Activated naive CD8-positive, alpha-beta T cell (primary cell): Measurements from ENCODE around the gene TMEM51.

Source experiments
- H3K27ac Mint-ChIP-seq: one replicate; pipeline ENCODE4 v1.8.0; 2021; ENCODE audit warnings: mixed read lengths
- H3K27me3 Mint-ChIP-seq: one replicate; pipeline ENCODE4 v1.8.0; 2021; ENCODE audit warnings: mixed read lengths
- H3K36me3 Mint-ChIP-seq: one replicate; pipeline ENCODE4 v1.8.0; 2021; ENCODE audit warnings: mixed read lengths
- H3K4me1 Mint-ChIP-seq: one replicate; pipeline ENCODE4 v1.8.0; 2021; ENCODE audit warnings: low read depth, mixed read lengths
- H3K4me3 Mint-ChIP-seq: one replicate; pipeline ENCODE4 v1.8.0; 2021; ENCODE audit warnings: mild to moderate bottlenecking, mixed read lengths
- H3K9me3 Mint-ChIP-seq: one replicate; pipeline ENCODE4 v1.8.0; 2021; ENCODE audit warnings: low read depth, mixed read lengths

TMEM51 gene

DNA sequence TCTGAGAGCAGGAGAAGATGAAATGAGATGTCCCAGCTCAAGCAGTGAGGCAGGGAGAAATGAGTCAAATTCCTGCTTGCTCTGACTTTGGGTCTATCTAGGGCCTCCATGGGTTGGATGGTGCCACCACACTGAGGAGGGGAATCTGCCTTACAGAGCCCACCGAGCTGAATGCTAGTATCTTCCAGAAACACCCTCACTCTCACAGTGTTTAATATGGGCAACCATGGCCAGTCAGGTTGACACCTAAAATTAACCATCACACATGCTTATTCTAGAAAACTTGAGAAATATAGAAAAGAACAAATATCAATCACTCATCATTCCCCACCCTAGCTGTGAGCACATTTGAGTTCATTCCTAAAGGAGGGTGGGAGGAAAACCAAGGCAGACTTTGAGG is 64.1 kb downstream of the TMEM51 start:
- Mint-ChIP-seq H3K27ac (no peak overlapping the region), H3K27me3 (peaks cover 3% of the 10 kb centered on the region), H3K4me3 (no peak overlapping the region), H3K9me3 (no peaks in the 10 kb centered on the region), H3K4me1 (no peaks in the 10 kb centered on the region), H3K36me3 (no peaks in the 10 kb centered on the region)

- no peak overlapping the region for H3K27ac Mint-ChIP-seq
- no peak overlapping the region for H3K4me3 Mint-ChIP-seq
- H3K27me3 Mint-ChIP-seq = peaks cover 3% of the 10 kb centered on the region
- no peaks in the 10 kb centered on the region for H3K4me1 Mint-ChIP-seq
- no peaks in the 10 kb centered on the region for H3K36me3 Mint-ChIP-seq
- no peaks in the 10 kb centered on the region for H3K9me3 Mint-ChIP-seq
Observed at GRCh38 chr1:15218287-15219279, 65.0 kb downstream of the TMEM51 start.

- no peaks in the 10 kb centered on the region for H3K36me3 Mint-ChIP-seq
- H3K9me3 Mint-ChIP-seq = no peaks in the 10 kb centered on the region
- peaks cover 3% of the 10 kb centered on the region for H3K27me3 Mint-ChIP-seq
- H3K4me1 Mint-ChIP-seq = no peaks in the 10 kb centered on the region
- no peak overlapping the region for H3K27ac Mint-ChIP-seq
- H3K4me3 Mint-ChIP-seq = no peak overlapping the region
Observed at GRCh38 chr1:15219280-15220023, 65.9 kb downstream of the TMEM51 start.

DNA sequence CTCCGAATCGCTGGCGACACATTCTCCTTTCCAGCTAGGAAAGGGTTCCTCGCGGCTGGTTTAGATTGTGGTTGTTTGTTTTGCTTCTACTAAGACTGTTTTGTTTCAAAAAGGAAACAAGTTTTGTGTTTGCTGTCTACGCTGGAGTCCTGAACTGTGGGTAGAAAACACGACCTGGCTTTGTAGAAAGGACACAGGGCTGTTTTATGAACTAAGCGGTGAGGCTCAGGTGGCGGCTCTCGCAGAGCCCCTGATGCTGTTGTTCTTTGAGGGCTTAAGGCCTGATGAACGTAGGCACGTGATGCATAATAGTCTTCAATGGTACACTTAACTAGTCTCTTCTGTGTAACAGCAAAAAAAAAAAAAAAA is 66.5 kb downstream of the TMEM51 start:
- H3K27me3 Mint-ChIP-seq = peaks cover 3% of the 10 kb centered on the region
- no peak overlapping the region for H3K27ac Mint-ChIP-seq
- no peaks in the 10 kb centered on the region for H3K9me3 Mint-ChIP-seq
- no peaks in the 10 kb centered on the region for H3K4me1 Mint-ChIP-seq
- no peak overlapping the region for H3K4me3 Mint-ChIP-seq
- no peaks in the 10 kb centered on the region for H3K36me3 Mint-ChIP-seq

GRCh38 chr1:15220825-15221431 is 67.4 kb downstream of the TMEM51 start:
- H3K9me3 Mint-ChIP-seq = no peaks in the 10 kb centered on the region
- H3K4me3 Mint-ChIP-seq = no peak overlapping the region
- no peaks in the 10 kb centered on the region for H3K36me3 Mint-ChIP-seq
- no peaks in the 10 kb centered on the region for H3K4me1 Mint-ChIP-seq
- no peak overlapping the region for H3K27ac Mint-ChIP-seq
- peaks cover 3% of the 10 kb centered on the region for H3K27me3 Mint-ChIP-seq

DNA sequence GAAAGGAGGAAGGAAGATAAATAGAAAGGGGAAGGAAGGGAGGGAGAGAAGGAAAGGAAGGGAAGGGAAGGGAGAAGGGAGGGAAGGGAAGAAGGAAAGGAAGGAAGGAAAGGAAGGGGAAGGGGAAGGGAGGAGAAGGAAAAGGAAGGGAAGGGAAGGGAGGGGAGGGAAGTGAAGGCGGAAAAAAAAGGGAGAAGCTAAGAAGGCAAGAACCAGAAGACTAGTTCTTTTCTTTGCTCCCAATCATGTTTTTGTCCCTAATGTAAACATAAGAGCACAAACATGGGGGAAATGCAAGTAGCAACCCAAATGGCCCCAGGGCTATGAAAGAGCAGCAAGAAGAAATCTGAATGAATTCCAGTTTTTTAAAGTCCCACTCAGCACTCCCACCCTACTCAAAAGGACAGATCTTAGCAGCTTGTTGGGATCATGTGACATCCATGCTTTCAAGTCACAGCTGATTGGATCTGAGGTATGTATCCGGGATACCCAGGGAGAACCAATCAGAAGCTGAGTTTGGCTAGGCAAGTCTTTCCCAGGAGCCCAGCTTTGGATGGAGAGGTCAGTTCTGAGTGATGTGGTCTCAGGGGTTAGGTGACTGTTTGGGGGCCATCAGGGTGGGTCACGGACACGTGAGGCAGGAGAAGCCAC is 69.2 kb downstream of the TMEM51 start:
- no peaks in the 10 kb centered on the region for H3K4me1 Mint-ChIP-seq
- H3K27me3 Mint-ChIP-seq = peaks cover 2% of the 10 kb centered on the region
- H3K9me3 Mint-ChIP-seq = no peaks in the 10 kb centered on the region
- H3K4me3 Mint-ChIP-seq = no peak overlapping the region
- H3K36me3 Mint-ChIP-seq = no peaks in the 10 kb centered on the region
- no peak overlapping the region for H3K27ac Mint-ChIP-seq

GRCh38 chr1:15224259-15224869 is 70.8 kb downstream of the TMEM51 start:
- Mint-ChIP-seq H3K9me3 (no peaks in the 10 kb centered on the region), H3K36me3 (no peaks in the 10 kb centered on the region), H3K27me3 (no peaks in the 10 kb centered on the region), H3K4me1 (no peaks in the 10 kb centered on the region), H3K27ac (no peak overlapping the region), H3K4me3 (no peak overlapping the region)

DNA sequence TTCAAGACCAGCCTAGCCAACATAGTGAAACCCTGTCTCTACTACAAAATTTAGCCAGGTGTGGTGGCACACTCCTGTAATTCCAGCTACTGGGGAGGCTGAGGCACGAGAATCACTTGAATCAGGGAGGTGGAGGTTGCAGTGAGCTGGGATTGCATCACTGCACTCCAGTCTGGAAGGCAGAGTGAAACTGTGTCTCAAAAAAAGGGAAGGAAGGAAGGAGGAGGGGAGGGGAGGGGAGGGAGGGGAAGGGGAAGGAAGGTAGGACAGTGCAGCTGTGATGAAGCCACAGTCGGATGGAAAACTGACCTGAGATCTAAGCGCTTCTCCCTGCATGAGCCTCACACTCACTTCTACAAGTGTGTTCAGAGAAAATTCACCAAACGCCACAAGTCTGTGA is 71.4 kb downstream of the TMEM51 start:
- Mint-ChIP-seq H3K27me3 (no peaks in the 10 kb centered on the region), H3K4me3 (no peak overlapping the region), H3K36me3 (no peaks in the 10 kb centered on the region), H3K4me1 (no peaks in the 10 kb centered on the region), H3K9me3 (no peaks in the 10 kb centered on the region), H3K27ac (no peak overlapping the region)

DNA sequence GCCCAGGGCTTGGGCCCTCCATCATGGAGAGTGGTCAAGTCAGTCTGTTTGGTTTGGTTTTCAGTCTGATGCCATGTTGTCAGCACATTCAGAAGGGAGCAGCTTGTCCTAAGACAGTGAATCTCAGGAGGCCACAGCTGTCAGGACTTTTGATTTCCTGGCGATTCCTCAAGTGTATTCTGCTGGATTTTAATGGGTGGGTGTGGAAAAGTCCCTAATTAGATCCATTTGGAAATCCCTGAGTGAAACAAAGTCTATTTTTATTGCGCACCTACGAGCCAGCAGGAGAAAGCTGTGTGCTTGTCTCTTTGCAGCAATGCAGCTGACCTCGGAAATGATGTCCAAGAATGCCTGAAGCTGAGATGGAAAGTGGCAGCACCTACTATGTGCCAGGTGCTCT is 71.9 kb downstream of the TMEM51 start:
- no peaks in the 10 kb centered on the region for H3K9me3 Mint-ChIP-seq
- H3K27me3 Mint-ChIP-seq = no peaks in the 10 kb centered on the region
- H3K4me1 Mint-ChIP-seq = no peaks in the 10 kb centered on the region
- no peaks in the 10 kb centered on the region for H3K36me3 Mint-ChIP-seq
- H3K27ac Mint-ChIP-seq = no peak overlapping the region
- no peak overlapping the region for H3K4me3 Mint-ChIP-seq

DNA sequence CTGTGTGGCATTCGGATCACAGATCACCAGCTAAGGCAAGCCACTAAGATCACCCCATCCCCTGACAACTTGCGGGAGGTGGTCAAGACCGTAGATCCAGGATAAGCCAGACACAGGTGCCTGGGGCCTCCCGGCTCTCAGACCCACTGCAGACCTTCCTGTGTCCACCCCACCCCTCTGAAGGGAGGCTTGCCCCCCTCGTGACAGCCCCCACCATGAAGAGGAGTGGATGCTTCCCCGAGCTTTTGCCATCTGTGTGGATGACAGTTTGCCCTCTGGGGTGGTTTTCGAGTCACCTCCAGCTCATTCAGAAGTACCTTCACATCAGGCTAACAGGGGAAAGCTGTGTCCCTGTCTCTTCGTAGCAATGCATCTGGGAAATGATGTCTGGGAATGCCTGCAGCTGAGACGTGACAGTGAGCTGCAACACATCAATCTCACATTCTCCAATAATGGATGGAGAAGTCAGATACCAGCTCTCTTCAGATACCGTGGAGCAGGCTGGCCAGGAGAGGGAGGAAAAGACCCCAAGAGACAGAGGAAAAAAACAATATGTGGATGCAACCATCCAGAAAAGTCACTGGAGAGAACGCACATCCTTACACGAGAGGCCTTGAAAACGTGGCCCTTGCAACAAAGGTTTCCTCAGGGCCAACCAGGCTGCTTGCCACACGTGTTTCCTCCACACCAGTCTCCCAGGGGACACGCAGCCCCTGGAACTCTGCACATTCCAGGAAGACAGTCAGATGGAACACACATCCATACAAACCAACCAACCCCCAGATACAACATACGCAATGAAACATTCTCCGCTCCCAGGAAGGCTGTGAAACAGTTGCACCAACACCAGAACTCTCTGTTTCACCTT is 73.1 kb downstream of the TMEM51 start:
- H3K27me3 Mint-ChIP-seq = no peaks in the 10 kb centered on the region
- no peak overlapping the region for H3K4me3 Mint-ChIP-seq
- H3K36me3 Mint-ChIP-seq = no peaks in the 10 kb centered on the region
- H3K27ac Mint-ChIP-seq = no peak overlapping the region
- peaks cover 5% of the 10 kb centered on the region for H3K4me1 Mint-ChIP-seq
- H3K9me3 Mint-ChIP-seq = no peaks in the 10 kb centered on the region

GRCh38 chr1:15229707-15230131 is 76.2 kb downstream of the TMEM51 start:
- Mint-ChIP-seq H3K4me1 (peaks cover 15% of the 10 kb centered on the region), H3K36me3 (no peaks in the 10 kb centered on the region), H3K27ac (no peak overlapping the region), H3K27me3 (no peaks in the 10 kb centered on the region), H3K4me3 (no peak overlapping the region), H3K9me3 (no peaks in the 10 kb centered on the region)

DNA sequence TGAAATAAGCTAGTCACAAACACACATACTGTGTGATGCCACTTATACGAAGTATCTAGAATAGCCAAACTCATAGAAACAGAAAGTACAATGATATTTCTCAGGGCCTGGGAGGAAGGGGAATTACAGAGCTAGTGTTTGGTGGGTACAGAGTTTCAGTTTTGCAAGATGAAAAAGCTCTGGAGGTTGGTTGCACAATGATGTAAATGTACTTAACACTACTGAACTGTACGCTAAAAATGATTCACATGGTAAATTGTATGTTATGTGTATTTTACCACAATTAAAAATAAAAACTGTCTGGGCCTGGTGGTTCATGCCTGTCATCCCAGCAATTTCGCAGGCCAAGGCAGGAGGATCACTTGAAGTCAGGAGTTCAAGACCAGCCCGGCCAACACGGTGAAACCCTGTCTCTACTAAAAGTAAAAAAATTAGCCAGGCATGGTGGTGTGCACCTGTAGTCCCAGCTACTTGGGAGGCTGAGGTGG is 78.2 kb downstream of the TMEM51 start:
- no peaks in the 10 kb centered on the region for H3K36me3 Mint-ChIP-seq
- no peak overlapping the region for H3K4me3 Mint-ChIP-seq
- H3K27ac Mint-ChIP-seq = peak overlapping the region; percentile 58
- no peaks in the 10 kb centered on the region for H3K9me3 Mint-ChIP-seq
- peaks cover 15% of the 10 kb centered on the region for H3K4me1 Mint-ChIP-seq
- H3K27me3 Mint-ChIP-seq = no peaks in the 10 kb centered on the region

- Mint-ChIP-seq H3K27me3 (peaks cover 3% of the 10 kb centered on the region), H3K4me3 (no peak overlapping the region), H3K27ac (no peak overlapping the region), H3K4me1 (peaks cover 15% of the 10 kb centered on the region), H3K36me3 (no peaks in the 10 kb centered on the region), H3K9me3 (no peaks in the 10 kb centered on the region)
Observed at GRCh38 chr1:15233689-15234088, 80.1 kb downstream of the TMEM51 start.
